HT-29 (cell line): ENCODE data around the gene FBXW4. TPM values are rescaled to one million over a fixed set of nuclear protein-coding genes. Genes with fewer than 3 reads are reported as not detected.

Source experiments
- DNase-seq: peaks from one replicate; pipeline ENCODE4 v3.0.0-alpha.2; 2015; ENCODE audit warnings: low spot score
- total RNA-seq: library from RNA; depleted of rRNA; stranded (reverse); fragments of >200 nt; shearing (Covaris generic); gene quantifications from 2 replicates; pipeline ENCODE4 v1.2.3, GENCODE V29; 2014

Gene FBXW4
- total RNA-seq, 1 experiment from 2014 or later, result 19.1 TPM

- no peak for DNase-seq
These were observed 1.7 kb upstream of the FBXW4 start for GRCh38 chr10:101696632-101697031.

GRCh38 chr10:101695404-101695890 is 477 bp upstream of the FBXW4 start:
- peak; percentile 16 for DNase-seq

GRCh38 chr10:101693978-101694673 is 844 bp downstream of the FBXW4 start:
- DNase-seq, result peak; percentile 65

GRCh38 chr10:101693651-101693977 is 1.4 kb downstream of the FBXW4 start:
- DNase-seq, result no peak

- DNase-seq, result no peak
These were observed 3.9 kb downstream of the FBXW4 start for GRCh38 chr10:101691081-101691480.

- DNase-seq, result no peak
These were observed 4.5 kb downstream of the FBXW4 start for GRCh38 chr10:101690461-101690860.

- DNase-seq, result no peak
These were observed 7.8 kb downstream of the FBXW4 start for GRCh38 chr10:101687071-101687658.

GRCh38 chr10:101686133-101686925 is 8.6 kb downstream of the FBXW4 start:
- no peak for DNase-seq

- no peak for DNase-seq
These were observed 10.2 kb downstream of the FBXW4 start for GRCh38 chr10:101684782-101685181.

- no peak for DNase-seq
These were observed 11.7 kb downstream of the FBXW4 start for GRCh38 chr10:101683276-101683675.

GRCh38 chr10:101682172-101682825 is 12.7 kb downstream of the FBXW4 start:
- no peak for DNase-seq

- no peak for DNase-seq
These were observed 18.4 kb downstream of the FBXW4 start for GRCh38 chr10:101676565-101676964.

- no peak for DNase-seq
These were observed 19.9 kb downstream of the FBXW4 start for GRCh38 chr10:101675115-101675514.

GRCh38 chr10:101672536-101672935 is 22.4 kb downstream of the FBXW4 start:
- DNase-seq, result no peak

GRCh38 chr10:101671453-101671852 is 23.5 kb downstream of the FBXW4 start:
- no peak for DNase-seq

GRCh38 chr10:101670635-101671034 is 24.3 kb downstream of the FBXW4 start:
- DNase-seq, result no peak

- DNase-seq, result no peak
These were observed 25.8 kb downstream of the FBXW4 start for GRCh38 chr10:101669181-101669580.

GRCh38 chr10:101668566-101668965 is 26.4 kb downstream of the FBXW4 start:
- DNase-seq, result no peak

GRCh38 chr10:101666083-101666482 is 28.9 kb downstream of the FBXW4 start:
- no peak for DNase-seq

- no peak for DNase-seq
These were observed 31.9 kb downstream of the FBXW4 start for GRCh38 chr10:101663097-101663496.

- no peak for DNase-seq
These were observed 34.7 kb downstream of the FBXW4 start for GRCh38 chr10:101660256-101660655.

- DNase-seq, result no peak
These were observed 36.0 kb downstream of the FBXW4 start for GRCh38 chr10:101658975-101659374.
